Activated B cell treated with CpG ODN at 0.5 μM for 24 hours (primary cell): ENCODE results near the gene NKAIN2. TPM values are rescaled to one million over a fixed set of nuclear protein-coding genes. Genes with fewer than 3 reads are reported as not detected.

Experiments
- ATAC-seq: fragments of 200-7000 bp; cut with Tn5 transposase; one replicate; pipeline ENCODE4 v1.10.0; 2021; ENCODE audit warnings: low read depth, mild to moderate bottlenecking, moderate library complexity
- CTCF ChIA-PET: fragments of 350-600 bp; sonication (Branson Sonifier 250); formaldehyde crosslinking; loops from one replicate; lab custom pipeline; 2021; ENCODE audit warnings: antibody characterized with exemption; lab: Charles Lee
- POLR2A ChIA-PET: fragments of 350-600 bp; sonication (Branson Sonifier 250); formaldehyde crosslinking; loops from one replicate; lab custom pipeline; 2021; ENCODE audit warnings: antibody characterized with exemption; lab: Charles Lee
- DNase-seq: peaks from one replicate; pipeline ENCODE4 v3.0.0; 2022
- H3K27ac Mint-ChIP-seq: one replicate; pipeline ENCODE4 v1.8.0; 2020; ENCODE audit warnings: mixed read lengths
- H3K27me3 Mint-ChIP-seq: one replicate; pipeline ENCODE4 v1.8.0; 2021; ENCODE audit warnings: mixed read lengths
- H3K36me3 Mint-ChIP-seq: one replicate; pipeline ENCODE4 v1.8.0; 2021; ENCODE audit warnings: low read depth, mixed read lengths
- H3K4me1 Mint-ChIP-seq: one replicate; pipeline ENCODE4 v1.8.0; 2021; ENCODE audit warnings: mixed read lengths
- H3K4me3 Mint-ChIP-seq: one replicate; pipeline ENCODE4 v1.8.0; 2020; ENCODE audit warnings: mild to moderate bottlenecking, mixed read lengths
- H3K9me3 Mint-ChIP-seq: one replicate; pipeline ENCODE4 v1.8.0; 2020; ENCODE audit warnings: mixed read lengths
- CTCF ChIP-seq: fragments of 200-600 bp; IDR thresholded peaks from one replicate; pipeline ENCODE4 v1.8.0; 2022; ENCODE audit warnings: antibody characterized with exemption, mild to moderate bottlenecking
- intact Hi-C: fragments of 100-400 bp; cut with micrococcal nuclease; formaldehyde crosslinking; loops from one replicate; pipeline ENCODE4 v1.15.1; 2024
- total RNA-seq: library from RNA; stranded (reverse); gene quantifications from 2 replicates; pipeline ENCODE4 v1.2.3, GENCODE V29; 2022

The NKAIN2 gene
- total RNA-seq, 1 donor from 2014 or later, result not detected

- no peak for ATAC-seq
- H3K36me3 Mint-ChIP-seq, result no peaks in the 10 kb centered on the region
- H3K9me3 Mint-ChIP-seq, result peaks cover 6% of the 10 kb centered on the region
- DNase-seq, result no peak
- intact Hi-C loops, result no loop called here
- TF ChIP-seq CTCF, result no peak
- ChIA-PET CTCF (no interaction called here), POLR2A (no interaction called here)
- no peaks in the 10 kb centered on the region for H3K27me3 Mint-ChIP-seq
- H3K4me3 Mint-ChIP-seq, result no peak overlapping the region
- no peak overlapping the region for H3K27ac Mint-ChIP-seq
- no peaks in the 10 kb centered on the region for H3K4me1 Mint-ChIP-seq
Measured at GRCh38 chr6:123931928-123932327, 128.3 kb downstream of the NKAIN2 start.

- ChIA-PET CTCF (no interaction called here), POLR2A (no interaction called here)
- TF ChIP-seq CTCF, result no peak
- Mint-ChIP-seq H3K9me3 (no peaks in the 10 kb centered on the region), H3K4me1 (no peaks in the 10 kb centered on the region), H3K27me3 (no peaks in the 10 kb centered on the region), H3K36me3 (no peaks in the 10 kb centered on the region), H3K27ac (no peak overlapping the region), H3K4me3 (no peak overlapping the region)
- intact Hi-C loops, result no loop called here
- DNase-seq (no peak), ATAC-seq (no peak)
Measured at GRCh38 chr6:123940551-123940950, 136.9 kb downstream of the NKAIN2 start.

GRCh38 chr6:123941855-123942254 is 138.2 kb downstream of the NKAIN2 start:
- H3K27me3 Mint-ChIP-seq, result no peaks in the 10 kb centered on the region
- CTCF ChIA-PET, result no interaction called here
- intact Hi-C loops, result no loop called here
- ATAC-seq (no peak), DNase-seq (no peak)
- no peaks in the 10 kb centered on the region for H3K4me1 Mint-ChIP-seq
- H3K27ac Mint-ChIP-seq, result no peak overlapping the region
- H3K9me3 Mint-ChIP-seq, result no peaks in the 10 kb centered on the region
- H3K36me3 Mint-ChIP-seq, result no peaks in the 10 kb centered on the region
- no peak for TF ChIP-seq CTCF
- no peak overlapping the region for H3K4me3 Mint-ChIP-seq
- POLR2A ChIA-PET, result no interaction called here

- CTCF ChIA-PET, result no interaction called here
Measured at GRCh38 chr6:123945386-123945785, 141.7 kb downstream of the NKAIN2 start.

GRCh38 chr6:123953920-123954319 is 150.3 kb downstream of the NKAIN2 start:
- H3K27ac Mint-ChIP-seq, result no peak overlapping the region

More at GRCh38 chr6:123945386-123945785, 141.7 kb downstream of the NKAIN2 start:
- Mint-ChIP-seq H3K4me1 (no peaks in the 10 kb centered on the region), H3K27ac (no peak overlapping the region), H3K27me3 (no peaks in the 10 kb centered on the region), H3K36me3 (no peaks in the 10 kb centered on the region), H3K4me3 (no peak overlapping the region), H3K9me3 (peaks cover 2% of the 10 kb centered on the region)
- ATAC-seq (no peak), DNase-seq (no peak)
- intact Hi-C loops, result no loop called here
- no peak for TF ChIP-seq CTCF
- POLR2A ChIA-PET, result no interaction called here

More at GRCh38 chr6:123953920-123954319, 150.3 kb downstream of the NKAIN2 start:
- Mint-ChIP-seq H3K9me3 (peaks cover 11% of the 10 kb centered on the region), H3K36me3 (no peaks in the 10 kb centered on the region), H3K27me3 (no peaks in the 10 kb centered on the region), H3K4me1 (no peaks in the 10 kb centered on the region), H3K4me3 (no peak overlapping the region)
- DNase-seq, result no peak
- ChIA-PET CTCF (no interaction called here), POLR2A (no interaction called here)
- intact Hi-C loops, result no loop called here
- ATAC-seq, result no peak
- TF ChIP-seq CTCF, result no peak
